ENCODE results near the gene PRICKLE3.

PRICKLE3 gene

GRCh38 chrX:49186125-49187027, at the start of gene PRICKLE3:
Gene PRICKLE3, minus strand, starts transcription at chrX:49186373. Its CDS starts 76 bp downstream, at chrX:49186297.
- peak; percentile 69 for DNase-seq (ENCODE audit: low spot score)

GRCh38 chrX:49233887-49234555, 47.8 kb upstream of the PRICKLE3 start:
- no peak for DNase-seq (ENCODE audit: low spot score)

- DNase-seq (ENCODE audit: low spot score), result no peak
These were observed 47.0 kb upstream of the PRICKLE3 start, which contains the start of gene CACNA1F for GRCh38 chrX:49233176-49233575. Gene CACNA1F, minus strand, starts transcription at chrX:49233340. Its CDS starts 31 bp downstream, at chrX:49233309.

- DNase-seq (ENCODE audit: low spot score), result no peak
These were observed 46.4 kb upstream of the PRICKLE3 start for GRCh38 chrX:49232525-49232924.

GRCh38 chrX:49231333-49232000, 45.3 kb upstream of the PRICKLE3 start:
- DNase-seq (ENCODE audit: low spot score), result no peak

GRCh38 chrX:49230500-49231232, 44.5 kb upstream of the PRICKLE3 start:
- no peak for DNase-seq (ENCODE audit: low spot score)

GRCh38 chrX:49228185-49228584, 42.0 kb upstream of the PRICKLE3 start:
- no peak for DNase-seq (ENCODE audit: low spot score)

GRCh38 chrX:49227726-49228125, 41.6 kb upstream of the PRICKLE3 start:
- no peak for DNase-seq (ENCODE audit: low spot score)

- DNase-seq (ENCODE audit: low spot score), result no peak
These were observed 40.8 kb upstream of the PRICKLE3 start for GRCh38 chrX:49226946-49227345.

- DNase-seq (ENCODE audit: low spot score), result no peak
These were observed 39.7 kb upstream of the PRICKLE3 start for GRCh38 chrX:49225858-49226257.

GRCh38 chrX:49221868-49222267, 35.7 kb upstream of the PRICKLE3 start:
- DNase-seq (ENCODE audit: low spot score), result no peak

GRCh38 chrX:49220100-49220499, 33.9 kb upstream of the PRICKLE3 start:
- no peak for DNase-seq (ENCODE audit: low spot score)

- DNase-seq (ENCODE audit: low spot score), result no peak
These were observed 28.9 kb upstream of the PRICKLE3 start for GRCh38 chrX:49214996-49215526.

GRCh38 chrX:49214416-49214815, 28.2 kb upstream of the PRICKLE3 start:
- no peak for DNase-seq (ENCODE audit: low spot score)

GRCh38 chrX:49212861-49213260, 26.7 kb upstream of the PRICKLE3 start:
- DNase-seq (ENCODE audit: low spot score), result no peak

- no peak for DNase-seq (ENCODE audit: low spot score)
These were observed 26.0 kb upstream of the PRICKLE3 start for GRCh38 chrX:49212209-49212608.

- no peak for DNase-seq (ENCODE audit: low spot score)
These were observed 24.9 kb upstream of the PRICKLE3 start for GRCh38 chrX:49211074-49211473.

GRCh38 chrX:49210406-49210805, 24.2 kb upstream of the PRICKLE3 start:
- no peak for DNase-seq (ENCODE audit: low spot score)

- no peak for DNase-seq (ENCODE audit: low spot score)
These were observed 23.5 kb upstream of the PRICKLE3 start for GRCh38 chrX:49209434-49210251.

GRCh38 chrX:49208399-49208798, 22.2 kb upstream of the PRICKLE3 start:
- DNase-seq (ENCODE audit: low spot score), result no peak

- no peak for DNase-seq (ENCODE audit: low spot score)
These were observed 20.4 kb upstream of the PRICKLE3 start for GRCh38 chrX:49206543-49206942.

Data from AG08396 (cell line).